ENCODE results near the gene GDA. TPM values are rescaled to one million over a fixed set of nuclear protein-coding genes. Genes with fewer than 3 reads are reported as not detected.

Gene GDA
- total and polyA plus RNA-seq, 4 donors, result 0.04 to 1.5 (median 0.63) TPM

Small RNA genes within 50 kb of the gene (small RNA-seq; reads per million reads assigned to genes)
- gene RNA5SP285 (ENCODE audit: low replicate concordance), result not detected

Other genes starting within 250 kb of the GDA start
- gene ABHD17B, start 238.2 kb upstream of the GDA start, total RNA-seq, result 10 to 100 TPM; 17.6 to 37.7 TPM
- gene ABHD17B, start 238.2 kb upstream of the GDA start, polyA plus RNA-seq, result 1 to 10 TPM; 3.2 to 10.0 TPM
- gene C9orf85, start 237.8 kb upstream of the GDA start, total RNA-seq, result 10 to 100 TPM in 1 of 2 donors, 1 to 10 TPM in 1; 8.3 to 17.3 TPM
- gene C9orf85, start 237.8 kb upstream of the GDA start, polyA plus RNA-seq, result 1 to 10 TPM; 6.1 to 7.4 TPM
- gene C9orf57, start 88.8 kb upstream of the GDA start, total RNA-seq, result not detected
- not detected for gene C9orf57, start 88.8 kb upstream of the GDA start, polyA plus RNA-seq
- gene ZFAND5, start 215.8 kb downstream of the GDA start, total RNA-seq, result 100 to 1,000 TPM; 180 to 369 TPM
- 100 to 1,000 TPM; 147 to 159 TPM for gene ZFAND5, start 215.8 kb downstream of the GDA start, polyA plus RNA-seq